ENCODE results near the gene USP16. TPM values are rescaled to one million over a fixed set of nuclear protein-coding genes. Genes with fewer than 3 reads are reported as not detected.

Gene USP16
- total RNA-seq, 4 donors from 2014 or later, result 26.2 to 64.7 (median 43.0) TPM

- TF ChIP-seq CTCF (IDR thresholded peaks at IDR 0.05; ENCODE audit: low read depth), result no peak
Measured at GRCh38 chr21:29078869-29079767, 54.6 kb downstream of the USP16 start.

GRCh38 chr21:29080454-29080941 is 56.0 kb downstream of the USP16 start:
- no peak for TF ChIP-seq CTCF (IDR thresholded peaks at IDR 0.05; ENCODE audit: low read depth)

- no peak for TF ChIP-seq CTCF (IDR thresholded peaks at IDR 0.05; ENCODE audit: low read depth)
Measured at GRCh38 chr21:29082046-29082815, 57.8 kb downstream of the USP16 start.

GRCh38 chr21:29083306-29083705 is 58.8 kb downstream of the USP16 start:
- TF ChIP-seq CTCF (IDR thresholded peaks at IDR 0.05; ENCODE audit: low read depth), result no peak

GRCh38 chr21:29084372-29084771 is 59.9 kb downstream of the USP16 start:
- TF ChIP-seq CTCF (IDR thresholded peaks at IDR 0.05; ENCODE audit: low read depth), result no peak

- TF ChIP-seq CTCF (IDR thresholded peaks at IDR 0.05; ENCODE audit: low read depth), result no peak
Measured at GRCh38 chr21:29085106-29085752, 60.8 kb downstream of the USP16 start.

Data from subcutaneous adipose tissue (tissue), 4 donors.